Measurements from ENCODE around the gene RAI1. TPM values are rescaled to one million over a fixed set of nuclear protein-coding genes. Genes with fewer than 3 reads are reported as not detected.

The RAI1 gene
- total and polyA plus RNA-seq, 2 of the 8 experiments (the other 6 are each of a cell fraction or from before 2014, with no cell fraction given): 0.39 to 1.2 TPM

- no peak for TF ChIP-seq CHD7 (IDR thresholded peaks at IDR 0.05; ENCODE audit: insufficient replicate concordance, low read length)
- no peak for TF ChIP-seq TBP (IDR thresholded peaks at IDR 0.05; ENCODE audit: low read depth, low read length)
- no peak for TF ChIP-seq CHD2 (IDR thresholded peaks at IDR 0.05; ENCODE audit: low read length)
Observed at GRCh38 chr17:17840751-17841591, 159.7 kb downstream of the RAI1 start (continued).

Data from H1 (cell line).